HepG2 (cell line): ENCODE data around the gene CAMK1D. TPM values are rescaled to one million over a fixed set of nuclear protein-coding genes. Genes with fewer than 3 reads are reported as not detected.

Experiments
- ATAC-seq: fragments of 200-7000 bp; cut with Tn5 transposase; 3 replicates; pipeline ENCODE4 v1.9.1; 2020; ENCODE audit warnings: mild to moderate bottlenecking, moderate library complexity
- BruUV-seq: library from RNA; stranded (reverse); fragments of 400-500 nt; replicated peaks from 2 replicates; lab custom pipeline; 2021; lab: Mats Ljungman, UMichigan
- CTCF ChIA-PET: fragments of 300-600 bp; formaldehyde crosslinking; extraction: SDS; loops from one replicate; lab custom pipeline; 2021; ENCODE audit warnings: low total read pairs, inconsistent platforms, low intra/inter-chr PET ratio; lab: Yijun Ruan, JAX
- POLR2A ChIA-PET: fragments of 350-600 bp; sonication (Branson Sonifier 250); formaldehyde crosslinking; loops from one replicate; lab custom pipeline; 2020; ENCODE audit warnings: antibody characterized with exemption, inconsistent platforms; lab: Yijun Ruan, JAX
- DNase-seq: peaks from one replicate; pipeline ENCODE4 v3.0.0-alpha.2; 2015; ENCODE audit warnings: low spot score
- FAIRE-seq: peaks from 3 replicates; lab custom pipeline; 2011; peaks lifted over from hg19 to GRCh38; lab: Jason Lieb, UNC
- H2AFZ ChIP-seq: one replicate; pipeline ENCODE4 v1.6.1; 2011; ENCODE audit warnings: low read length, inconsistent platforms
- H3K27ac ChIP-seq: fragments of 300-600 bp; 3 replicates; pipeline ENCODE4 v1.8.0; 2011; ENCODE audit warnings: mixed run types, mild to moderate bottlenecking, mixed read lengths, low read length, inconsistent platforms; ENCODE audit not compliant: insufficient read depth; ENCODE audit errors: extremely low read length
- H3K27me3 ChIP-seq, 2 experiments: fragments of 200-600 bp in 1 of 2; 2 replicates in 1 of 2; 3 replicates in 1 of 2; pipeline versions ENCODE4 v1.6.0 to v1.8.0; 2011; ENCODE audit warnings: low read length in 2 of 2, mild to moderate bottlenecking in 2 of 2, moderate library complexity in 2 of 2, inconsistent platforms in 1 of 2; ENCODE audit not compliant: insufficient read depth in 2 of 2, control insufficient read depth in 1 of 2
- H3K36me3 ChIP-seq, 2 experiments: fragments of 200-600 bp in 1 of 2; replicated peaks in 1 of 2; 2 replicates in 1 of 2; 3 replicates in 1 of 2; pipeline versions ENCODE4 v1.5.1 to v1.8.0; 2011; ENCODE audit warnings: low read length in 2 of 2, inconsistent platforms in 1 of 2; ENCODE audit not compliant: insufficient read depth in 2 of 2, control insufficient read depth in 1 of 2
- H3K4me1 ChIP-seq: 2 replicates; pipeline ENCODE4 v1.5.1; 2012; ENCODE audit warnings: low read length, inconsistent platforms; ENCODE audit not compliant: insufficient read depth
- H3K4me2 ChIP-seq: 2 replicates; pipeline ENCODE4 v1.6.0; 2011; ENCODE audit warnings: low read depth, low read length, inconsistent platforms
- H3K4me3 ChIP-seq, 3 experiments: fragments of 200-600 bp in 1 of 3; sonication (generic), shearing (Covaris generic) in 1 of 3; replicated peaks in 1 of 3; 2 replicates each; pipeline ENCODE4 v1.5.1; 2011 to 2016; ENCODE audit warnings: low read length in 3 of 3, inconsistent platforms in 2 of 3, low read depth in 2 of 3, mild to moderate bottlenecking in 2 of 3, control low read depth in 1 of 3, mixed read lengths in 1 of 3; ENCODE audit not compliant: insufficient read depth in 1 of 3
- H3K79me2 ChIP-seq: one replicate; pipeline ENCODE4 v1.6.1; 2011; ENCODE audit warnings: low read length, inconsistent platforms; ENCODE audit not compliant: insufficient read depth
- H3K9ac ChIP-seq: 2 replicates; pipeline ENCODE4 v1.6.0; 2011; ENCODE audit warnings: mild to moderate bottlenecking, low read depth, low read length, inconsistent platforms; ENCODE audit not compliant: insufficient read depth
- H3K9me3 ChIP-seq: 2 replicates; pipeline ENCODE4 v1.5.1; 2012; ENCODE audit warnings: mild to moderate bottlenecking, low read length
- H4K20me1 ChIP-seq: 2 replicates; pipeline ENCODE4 v1.6.0; 2011; ENCODE audit warnings: inconsistent platforms, mild to moderate bottlenecking, low read length, moderate library complexity; ENCODE audit not compliant: insufficient read depth
- KDM5B ChIP-seq: sonication (generic); formaldehyde crosslinking; IDR thresholded peaks from 2 replicates; pipeline ENCODE4 v1.4.0; 2020; ENCODE audit warnings: missing genetic modification reagents, mild to moderate bottlenecking, borderline replicate concordance
- KLF9 ChIP-seq: IDR thresholded peaks from 2 replicates; pipeline ENCODE4 v1.6.1; 2016; ENCODE audit warnings: low read depth
- NAIF1 ChIP-seq: sonication (generic); formaldehyde crosslinking; IDR thresholded peaks from 2 replicates; pipeline ENCODE4 v1.5.0; 2020; ENCODE audit warnings: mild to moderate bottlenecking, missing genetic modification reagents, borderline replicate concordance
- PHB2 ChIP-seq: fragments of 450-650 bp; IDR thresholded peaks from 2 replicates; pipeline ENCODE4 v1.6.1; 2018; ENCODE audit not compliant: partially characterized antibody
- PLRG1 ChIP-seq: fragments of 450-650 bp; conservative IDR thresholded peaks from 2 replicates; pipeline ENCODE4 v1.6.1; 2016
- SNRNP70 ChIP-seq: fragments of 200-400 bp; formaldehyde crosslinking; IDR thresholded peaks from 2 replicates; pipeline ENCODE4 v1.6.1; 2017; ENCODE audit warnings: mild to moderate bottlenecking, low read depth, low read length, moderate library complexity
- ZFP1 ChIP-seq: IDR thresholded peaks from 2 replicates; pipeline ENCODE4 v1.6.1; 2016
- ZFX ChIP-seq: sonication (generic); formaldehyde crosslinking; IDR thresholded peaks from 2 replicates; pipeline ENCODE4 v1.4.0; 2020; ENCODE audit warnings: mild to moderate bottlenecking, low read depth, missing genetic modification reagents, moderate library complexity
- ZNF10 ChIP-seq: sonication (generic); formaldehyde crosslinking; IDR thresholded peaks from 2 replicates; pipeline ENCODE4 v1.4.0; 2020; ENCODE audit warnings: mild to moderate bottlenecking, low read depth, missing genetic modification reagents, borderline replicate concordance
- ZNF326 ChIP-seq: sonication (generic); formaldehyde crosslinking; IDR thresholded peaks from 2 replicates; pipeline ENCODE4 v1.4.0; 2020; ENCODE audit warnings: missing genetic modification reagents, borderline replicate concordance
- WGBS: methylation state at CpG from one replicate; pipeline ENCODE4 v1.1.6; 2017; ENCODE audit warnings: low lambda C conversion rate; 5-methylcytosine and 5-hydroxymethylcytosine counted together
- in situ Hi-C: cut with HindIII; loops from 2 replicates; pipeline ENCODE4 v1.10.0; 2017; ENCODE audit warnings: low pct_unique_long_range_greater_than_20kb; ENCODE audit not compliant: extremely low pct_ligation_motif_present
- intact Hi-C: fragments of 100-400 bp; cut with micrococcal nuclease; formaldehyde crosslinking; loops from one replicate; pipeline ENCODE4 v1.10.0; 2022; ENCODE audit not compliant: unreplicated experiment
- polyA plus RNA-seq, 8 experiments: library from polyadenylated mRNA; depleted of rRNA in 3 of 8; stranded (reverse) in 7 of 8; unstranded in 1 of 8; fragments of >200 nt; fragmentation: Illumina TruSeq in 4 of 8; extraction: Trizol in 4 of 8; gene quantifications; 2 replicates each; pipeline versions ENCODE4 v1.2.1 to v1.2.3, GENCODE V29; 2011 to 2016; ENCODE audit warnings: low read depth in 4 of 8, missing spikeins in 1 of 8, mixed read lengths in 1 of 8; ENCODE audit not compliant: insufficient read depth in 1 of 8
- total RNA-seq, 5 experiments: library from RNA; depleted of rRNA; stranded (reverse); fragments of >200 nt; fragmentation: Illumina TruSeq; extraction: Trizol; gene quantifications; 2 replicates each; pipeline ENCODE4 v1.2.3, GENCODE V29; 2016; ENCODE audit warnings: low read depth in 1 of 5
- TF ChIP-seq, protein P1 (sequence below): sonication (generic); formaldehyde crosslinking; IDR thresholded peaks from 2 replicates; pipeline ENCODE4 v1.5.0; 2020; ENCODE audit warnings: mild to moderate bottlenecking, missing genetic modification reagents, moderate library complexity
- TF ChIP-seq, protein P2 (sequence below): sonication (generic); formaldehyde crosslinking; IDR thresholded peaks from 2 replicates; pipeline ENCODE4 v1.4.0; 2020; ENCODE audit warnings: mild to moderate bottlenecking, missing genetic modification reagents

The CAMK1D gene
- total and polyA plus RNA-seq, 2 of the 13 experiments (the other 11 are each of a cell fraction or from before 2014, with no cell fraction given), result under 0.01 TPM; not detected in 1

- Histone ChIP-seq H3K4me3 (no peak overlapping the region), H2AFZ (no peak overlapping the region), H3K36me3 (no peaks in the 10 kb centered on the region), H3K27ac (no peak overlapping the region), H3K4me1 (no peaks in the 10 kb centered on the region), H3K9me3 (no peaks in the 10 kb centered on the region), H3K4me2 (no peak overlapping the region), H3K9ac (no peak overlapping the region), H3K79me2 (no peaks in the 10 kb centered on the region), H4K20me1 (no peaks in the 10 kb centered on the region), H3K27me3 (peaks cover 0 to 6% of the 10 kb centered on the region in 2 experiments; a peak in 1 of 5 replicates)
- TF ChIP-seq ZNF10 (no peak), KDM5B (CRISPR knock-in tag) (no peak), SNRNP70 (no peak), ZFP1 (CRISPR knock-in tag) (no peak), NAIF1 (no peak), PLRG1 (no peak), KLF9 (no peak), ZNF326 (no peak), ZFX (no peak), PHB2 (no peak)
- TF ChIP-seq, protein P1, sequence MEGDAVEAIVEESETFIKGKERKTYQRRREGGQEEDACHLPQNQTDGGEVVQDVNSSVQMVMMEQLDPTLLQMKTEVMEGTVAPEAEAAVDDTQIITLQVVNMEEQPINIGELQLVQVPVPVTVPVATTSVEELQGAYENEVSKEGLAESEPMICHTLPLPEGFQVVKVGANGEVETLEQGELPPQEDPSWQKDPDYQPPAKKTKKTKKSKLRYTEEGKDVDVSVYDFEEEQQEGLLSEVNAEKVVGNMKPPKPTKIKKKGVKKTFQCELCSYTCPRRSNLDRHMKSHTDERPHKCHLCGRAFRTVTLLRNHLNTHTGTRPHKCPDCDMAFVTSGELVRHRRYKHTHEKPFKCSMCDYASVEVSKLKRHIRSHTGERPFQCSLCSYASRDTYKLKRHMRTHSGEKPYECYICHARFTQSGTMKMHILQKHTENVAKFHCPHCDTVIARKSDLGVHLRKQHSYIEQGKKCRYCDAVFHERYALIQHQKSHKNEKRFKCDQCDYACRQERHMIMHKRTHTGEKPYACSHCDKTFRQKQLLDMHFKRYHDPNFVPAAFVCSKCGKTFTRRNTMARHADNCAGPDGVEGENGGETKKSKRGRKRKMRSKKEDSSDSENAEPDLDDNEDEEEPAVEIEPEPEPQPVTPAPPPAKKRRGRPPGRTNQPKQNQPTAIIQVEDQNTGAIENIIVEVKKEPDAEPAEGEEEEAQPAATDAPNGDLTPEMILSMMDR (CRISPR knock-in tag), result no peak
- TF ChIP-seq, protein P2, sequence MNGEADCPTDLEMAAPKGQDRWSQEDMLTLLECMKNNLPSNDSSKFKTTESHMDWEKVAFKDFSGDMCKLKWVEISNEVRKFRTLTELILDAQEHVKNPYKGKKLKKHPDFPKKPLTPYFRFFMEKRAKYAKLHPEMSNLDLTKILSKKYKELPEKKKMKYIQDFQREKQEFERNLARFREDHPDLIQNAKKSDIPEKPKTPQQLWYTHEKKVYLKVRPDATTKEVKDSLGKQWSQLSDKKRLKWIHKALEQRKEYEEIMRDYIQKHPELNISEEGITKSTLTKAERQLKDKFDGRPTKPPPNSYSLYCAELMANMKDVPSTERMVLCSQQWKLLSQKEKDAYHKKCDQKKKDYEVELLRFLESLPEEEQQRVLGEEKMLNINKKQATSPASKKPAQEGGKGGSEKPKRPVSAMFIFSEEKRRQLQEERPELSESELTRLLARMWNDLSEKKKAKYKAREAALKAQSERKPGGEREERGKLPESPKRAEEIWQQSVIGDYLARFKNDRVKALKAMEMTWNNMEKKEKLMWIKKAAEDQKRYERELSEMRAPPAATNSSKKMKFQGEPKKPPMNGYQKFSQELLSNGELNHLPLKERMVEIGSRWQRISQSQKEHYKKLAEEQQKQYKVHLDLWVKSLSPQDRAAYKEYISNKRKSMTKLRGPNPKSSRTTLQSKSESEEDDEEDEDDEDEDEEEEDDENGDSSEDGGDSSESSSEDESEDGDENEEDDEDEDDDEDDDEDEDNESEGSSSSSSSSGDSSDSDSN (CRISPR knock-in tag), result no peak
- in situ Hi-C loops, result no loop called here
- POLR2A ChIA-PET, result no interaction called here
- ATAC-seq (no peak), DNase-seq (no peak), FAIRE-seq (no peak)
- BruUV-seq, result no TSS peak
- WGBS, result 53% methylated on average over 12 of the region's 12 CpGs
- CTCF ChIA-PET, result no interaction called here
- intact Hi-C loops, result no loop called here
Observed at GRCh38 chr10:12799144-12799543, 449.8 kb downstream of the CAMK1D start.
